T47D (cell line): ENCODE data around the gene TTYH3.
"Not testable (repeated sequence)": the region's sequence is repeated elsewhere in the genome, so short reads cannot be mapped to it uniquely, and the experiment has no call there.

Source experiments
- DNase-seq, 2 experiments: peaks; one replicate each; pipeline versions ENCODE4 v3.0.0 to v3.0.0-alpha.2; 2011 to 2012; ENCODE audit warnings: low read depth in 1 of 2, low spot score in 1 of 2
- JUND ChIP-seq: IDR thresholded peaks from 2 replicates; pipeline ENCODE4 v1.6.1; 2012; ENCODE audit warnings: low read depth
- in situ Hi-C: cut with HindIII; loops from 2 replicates; pipeline ENCODE4 v1.10.0; 2016; ENCODE audit warnings: low sequenced_read_pairs, low pct_unique_long_range_greater_than_20kb

The TTYH3 gene

DNA sequence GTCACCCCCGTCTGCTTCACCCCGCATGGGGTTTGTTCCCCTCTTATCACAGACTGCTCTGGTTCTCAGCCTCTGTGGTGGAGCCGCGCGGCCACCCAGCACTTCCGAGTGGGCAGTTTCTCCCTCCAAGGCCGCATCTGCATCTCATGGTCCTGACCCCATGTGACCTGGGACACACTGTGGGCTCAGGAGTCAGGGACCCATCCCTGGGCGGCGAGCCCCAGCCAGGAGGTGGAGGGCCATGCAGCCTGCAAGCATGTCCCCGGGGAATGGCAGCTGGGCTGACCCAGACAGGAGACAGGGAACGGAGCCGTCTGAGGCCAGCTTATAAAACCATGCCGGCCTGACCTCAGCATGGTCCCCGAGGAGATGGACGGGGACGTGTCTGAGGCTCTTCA, 25.2 kb upstream of the TTYH3 start:
- in situ Hi-C loops: no loop called here
- no peak for DNase-seq
- no peak for TF ChIP-seq JUND

DNA sequence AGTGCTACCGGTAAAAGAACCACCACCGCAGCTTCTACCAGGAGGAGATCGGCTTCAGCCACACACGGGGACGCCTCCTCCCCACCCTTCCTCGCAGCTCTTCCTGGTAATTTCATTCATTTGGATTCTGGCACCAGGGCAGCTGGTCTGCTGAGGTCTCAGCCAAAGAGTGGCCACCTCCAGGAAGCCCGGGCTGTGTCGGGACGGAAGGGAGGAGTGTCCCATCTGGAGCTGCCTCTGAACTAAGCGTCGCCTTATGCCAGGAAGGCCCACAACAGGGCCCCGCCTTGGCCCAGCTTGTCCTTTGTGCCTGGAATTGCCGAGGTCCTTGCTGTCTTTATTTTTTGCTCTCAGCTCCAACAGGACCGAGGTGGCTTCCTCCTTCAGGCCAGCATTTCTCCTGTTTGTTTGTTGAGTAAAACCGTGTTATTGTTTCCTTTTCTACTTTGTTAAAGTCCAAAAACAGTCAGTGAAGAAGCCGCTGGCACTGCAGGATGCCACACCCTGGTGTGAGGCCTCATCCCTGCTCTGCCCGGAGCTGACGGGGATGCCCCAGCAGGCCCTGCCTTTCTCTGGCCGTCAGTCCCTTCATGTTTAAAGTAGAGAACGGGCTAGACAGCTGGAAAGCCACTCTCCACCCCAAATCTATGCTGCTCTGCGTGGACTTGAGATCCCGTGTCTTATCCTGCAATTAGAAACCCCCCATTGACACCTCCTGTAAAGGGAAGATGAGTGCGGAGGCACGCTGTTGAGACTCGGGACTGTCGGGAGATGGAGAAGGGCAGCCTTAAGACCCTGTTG, 24.5 kb upstream of the TTYH3 start:
- no peak for DNase-seq
- in situ Hi-C loops: no loop called here
- no peak for TF ChIP-seq JUND

DNA sequence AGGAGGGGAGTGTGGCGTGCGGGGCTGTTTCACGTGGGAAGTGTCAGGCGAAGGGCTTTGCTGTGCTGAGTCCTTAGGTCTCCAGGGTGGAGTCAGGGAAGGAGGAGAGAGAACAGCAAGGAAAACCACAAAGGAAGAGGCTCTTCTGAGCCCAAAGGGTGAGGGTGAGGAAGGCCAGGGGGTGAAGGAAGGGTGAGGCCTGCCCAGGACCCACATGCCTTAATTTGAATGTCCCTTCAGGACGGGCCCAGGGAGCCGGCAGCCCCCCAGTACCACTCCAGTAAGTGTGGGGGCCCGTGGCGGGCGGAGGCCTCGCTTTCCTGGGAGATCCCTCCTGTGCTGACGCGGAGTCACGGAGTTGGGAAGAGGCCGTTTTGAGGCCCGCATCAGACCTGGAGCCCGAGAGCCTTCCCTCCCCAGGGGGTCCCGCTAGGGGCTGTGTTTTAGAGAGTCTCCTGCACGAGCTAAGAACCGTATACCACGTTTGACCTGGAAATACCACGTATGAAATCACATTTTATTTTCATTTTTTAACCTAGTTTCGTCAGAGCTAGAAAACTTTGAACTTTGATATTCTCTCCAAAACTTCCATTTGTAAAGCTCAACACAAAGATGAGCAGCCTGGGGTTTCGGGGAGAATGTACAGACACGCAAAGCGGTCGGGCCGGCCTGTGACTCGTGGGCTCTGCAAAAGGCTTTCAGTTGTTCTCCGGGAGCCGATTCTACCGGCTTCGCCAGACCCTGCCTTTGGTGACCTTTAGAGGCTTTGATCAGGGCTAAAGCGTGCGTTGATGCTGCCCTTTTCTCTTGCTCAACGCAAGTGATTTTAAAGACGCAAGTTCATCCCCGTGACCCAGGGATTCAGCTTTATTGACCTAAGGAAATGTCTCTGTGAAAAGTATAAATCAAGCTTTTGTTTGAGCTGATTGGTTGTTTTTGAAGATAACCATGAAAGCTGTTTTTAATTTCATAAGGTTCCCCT, 23.6 kb upstream of the TTYH3 start:
- no peak for TF ChIP-seq JUND
- in situ Hi-C loops: no loop called here
- DNase-seq: no peak

DNA sequence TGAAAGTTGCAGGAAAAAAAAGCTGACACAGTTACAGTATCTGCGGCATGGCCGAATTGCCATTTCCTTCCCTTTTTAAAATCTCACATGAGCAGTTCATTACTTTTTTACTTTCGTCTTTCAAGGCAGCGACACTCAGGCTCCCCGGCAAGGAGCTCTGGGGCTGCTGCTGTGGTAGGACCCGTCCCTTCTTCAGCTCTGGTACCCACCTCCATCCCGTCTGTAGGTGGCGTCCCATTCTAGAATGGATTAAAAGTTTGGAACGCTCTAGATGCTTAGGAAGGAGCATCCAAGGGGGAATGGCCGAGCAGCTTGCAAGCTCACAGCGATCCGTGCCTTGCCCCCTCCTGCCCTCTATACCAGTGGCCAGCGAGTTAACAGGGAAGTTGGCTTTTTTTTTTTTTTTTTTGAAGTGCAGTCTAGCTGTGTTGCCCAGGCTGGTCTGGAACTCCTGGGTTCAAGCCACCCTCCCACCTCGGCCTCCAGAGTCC, 22.8 kb upstream of the TTYH3 start:
- TF ChIP-seq JUND: no peak
- in situ Hi-C loops: no loop called here
- peak in 1 of 2 experiments; percentile 59 for DNase-seq

DNA sequence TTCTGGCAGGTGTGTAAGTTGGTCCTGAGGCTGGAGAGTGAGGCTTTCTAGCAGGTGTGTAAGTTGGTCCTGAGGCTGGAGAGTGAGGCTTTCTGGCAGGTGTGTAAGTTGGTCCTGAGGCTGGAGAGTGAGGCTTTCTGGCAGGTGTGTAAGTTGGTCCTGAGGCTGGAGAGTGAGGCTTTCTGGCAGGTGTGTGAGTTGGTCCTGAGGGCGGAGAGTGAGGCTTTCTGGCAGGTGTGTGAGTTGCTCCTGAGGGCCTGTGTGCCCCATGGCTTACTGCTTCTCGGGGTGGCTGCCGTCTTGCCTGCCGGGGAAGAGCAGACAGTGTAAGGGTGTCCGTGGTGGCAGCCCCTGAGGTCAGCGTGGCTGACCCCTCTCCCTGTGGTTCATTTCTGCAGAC, 22.1 kb upstream of the TTYH3 start:
- DNase-seq, in situ Hi-C loops: not testable (repeated sequence)

GRCh38 chr7:2610466-2610865, 21.3 kb upstream of the TTYH3 start:
- no peak for TF ChIP-seq JUND
- in situ Hi-C loops: no loop called here
- no peak for DNase-seq

DNA sequence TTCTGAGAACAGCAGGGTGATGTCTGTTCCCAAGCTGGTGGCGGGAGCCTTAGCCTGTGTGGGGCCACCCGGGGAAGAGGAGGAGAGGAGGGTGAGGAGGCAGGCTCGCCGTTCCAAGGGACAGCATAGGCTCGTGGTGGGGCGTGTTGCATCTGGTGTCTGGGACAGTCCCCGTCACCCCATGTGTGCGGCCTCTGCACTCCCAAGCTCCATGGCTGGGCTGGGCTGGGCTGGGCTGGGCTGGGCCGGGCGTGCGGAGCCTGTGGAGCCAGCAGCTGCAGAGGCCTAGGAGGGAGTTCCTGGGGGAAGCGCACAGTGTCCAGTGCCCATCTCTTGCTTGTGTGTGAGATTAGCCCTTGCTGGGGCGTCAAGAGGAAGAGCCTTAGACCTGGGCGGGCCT, 20.9 kb upstream of the TTYH3 start:
- no peak for DNase-seq
- TF ChIP-seq JUND: no peak
- in situ Hi-C loops: no loop called here

GRCh38 chr7:2611401-2611800, 20.4 kb upstream of the TTYH3 start:
- in situ Hi-C loops: no loop called here
- DNase-seq: no peak
- no peak for TF ChIP-seq JUND

DNA sequence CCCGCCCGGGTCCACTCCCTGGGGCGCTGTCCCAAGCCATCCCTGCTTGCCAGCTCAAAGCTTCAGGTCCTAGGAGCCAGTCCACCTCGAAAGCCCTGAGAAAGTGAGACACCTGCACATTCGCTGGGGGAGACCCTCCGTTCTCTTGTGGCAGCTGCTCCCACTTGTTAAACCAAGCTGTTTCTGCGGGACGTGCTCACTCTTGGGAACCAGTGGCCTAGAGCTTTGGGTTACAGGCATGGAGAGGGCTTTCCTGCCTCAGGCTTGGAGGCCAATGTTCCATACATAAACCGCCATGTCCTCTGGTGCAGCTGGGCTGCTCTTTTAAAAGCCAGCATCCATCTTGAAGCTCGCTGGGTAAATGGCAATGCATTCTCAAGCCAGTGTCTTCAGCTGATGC, 19.9 kb upstream of the TTYH3 start:
- no peak for DNase-seq
- TF ChIP-seq JUND: no peak
- in situ Hi-C loops: no loop called here

DNA sequence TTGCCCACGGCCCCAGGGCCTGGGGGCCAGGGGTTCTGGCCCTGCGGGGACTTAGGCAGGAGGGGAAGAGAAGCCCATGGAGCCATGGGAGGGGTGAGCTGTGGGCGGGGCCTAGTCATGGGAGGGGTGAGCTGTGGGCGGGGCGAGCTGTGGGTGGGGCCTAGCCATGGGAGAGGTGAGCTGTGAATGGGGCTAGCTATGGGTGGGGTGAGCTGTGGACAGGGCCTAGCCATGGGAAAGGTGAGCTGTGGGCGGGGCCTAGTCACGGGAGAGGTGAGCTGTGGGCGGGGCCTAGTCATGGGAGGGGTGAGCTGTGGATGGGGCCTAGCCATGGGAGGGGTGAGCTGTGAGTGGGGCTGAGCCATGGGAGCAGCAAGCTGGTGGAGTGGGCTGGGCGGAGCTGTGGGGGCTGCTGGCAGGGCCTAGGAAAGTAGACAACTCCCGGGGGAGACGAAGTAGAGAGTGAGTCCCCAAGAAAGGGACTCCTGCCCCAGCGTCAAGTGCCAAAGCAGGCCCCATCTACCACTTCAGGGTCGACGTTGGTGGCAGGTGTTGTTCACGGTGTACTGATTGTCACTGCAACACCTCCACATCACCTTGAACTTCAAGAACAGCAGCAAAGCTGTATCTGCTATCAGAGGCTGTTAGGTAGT, 19.2 kb upstream of the TTYH3 start:
- in situ Hi-C loops: no loop called here
- TF ChIP-seq JUND: no peak
- DNase-seq: peak; percentile 68 to 96

DNA sequence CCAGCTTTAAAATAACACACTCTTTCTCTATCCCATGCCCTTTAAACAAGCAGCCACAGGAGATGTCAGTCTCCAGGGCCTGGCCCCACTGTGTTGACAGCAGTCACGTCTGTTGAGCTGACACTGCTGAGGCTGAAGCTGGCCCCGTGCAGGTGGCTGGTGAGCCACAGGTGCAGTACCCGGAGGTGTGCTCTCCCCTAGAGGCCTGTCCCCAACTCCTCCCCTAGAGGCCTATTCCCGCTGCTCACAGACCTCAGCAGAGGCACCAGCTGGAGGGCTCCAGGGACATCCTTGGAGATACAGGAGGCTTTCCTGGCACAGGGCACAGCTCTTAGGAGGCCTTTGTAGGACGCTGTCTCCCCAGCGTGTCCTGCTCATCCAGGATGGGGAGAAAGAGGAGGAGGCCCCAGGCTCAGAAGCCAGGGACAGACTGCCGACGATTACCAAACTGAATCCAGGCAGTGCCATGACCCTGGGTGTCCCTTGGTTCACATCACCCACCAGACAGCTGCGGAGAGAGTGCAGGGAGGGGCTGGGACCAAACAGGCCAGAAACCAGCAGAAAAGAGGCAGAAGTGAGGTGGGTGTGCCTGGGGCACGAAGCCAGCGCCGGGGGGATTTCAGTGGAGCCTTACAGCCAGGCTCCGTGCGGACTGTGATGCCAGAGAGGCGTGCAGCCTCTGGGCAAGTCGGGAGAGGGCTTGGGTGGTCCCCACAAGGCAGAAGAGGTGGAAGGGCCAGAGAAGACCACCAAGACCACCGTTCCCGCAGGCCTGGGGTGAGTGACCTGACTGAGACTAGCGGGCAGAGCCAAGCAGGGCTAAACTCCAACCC, 18.5 kb upstream of the TTYH3 start:
- in situ Hi-C loops: no loop called here
- TF ChIP-seq JUND: no peak
- DNase-seq: no peak
